22Rv1 (cell line): ENCODE data around the gene GLRX3.

Experiments
- CTCF ChIP-seq: fragments of 450-650 bp; IDR thresholded peaks from 2 replicates; pipeline ENCODE4 v1.5.1; 2017; ENCODE audit warnings: mild to moderate bottlenecking
- ZFX ChIP-seq: fragments of 450-650 bp; IDR thresholded peaks from 2 replicates; pipeline ENCODE4 v1.6.1; 2017; ENCODE audit warnings: antibody characterized with exemption, borderline replicate concordance

- TF ChIP-seq CTCF (no peak), ZFX (no peak)
These were observed 64.2 kb downstream of the GLRX3 start for GRCh38 chr10:130200179-130201042.
